ENCODE results near the gene FAM170B.

The FAM170B gene

GRCh38 chr10:49177391-49178355, 43.9 kb upstream of the FAM170B start:
- TF ChIP-seq, protein P1, sequence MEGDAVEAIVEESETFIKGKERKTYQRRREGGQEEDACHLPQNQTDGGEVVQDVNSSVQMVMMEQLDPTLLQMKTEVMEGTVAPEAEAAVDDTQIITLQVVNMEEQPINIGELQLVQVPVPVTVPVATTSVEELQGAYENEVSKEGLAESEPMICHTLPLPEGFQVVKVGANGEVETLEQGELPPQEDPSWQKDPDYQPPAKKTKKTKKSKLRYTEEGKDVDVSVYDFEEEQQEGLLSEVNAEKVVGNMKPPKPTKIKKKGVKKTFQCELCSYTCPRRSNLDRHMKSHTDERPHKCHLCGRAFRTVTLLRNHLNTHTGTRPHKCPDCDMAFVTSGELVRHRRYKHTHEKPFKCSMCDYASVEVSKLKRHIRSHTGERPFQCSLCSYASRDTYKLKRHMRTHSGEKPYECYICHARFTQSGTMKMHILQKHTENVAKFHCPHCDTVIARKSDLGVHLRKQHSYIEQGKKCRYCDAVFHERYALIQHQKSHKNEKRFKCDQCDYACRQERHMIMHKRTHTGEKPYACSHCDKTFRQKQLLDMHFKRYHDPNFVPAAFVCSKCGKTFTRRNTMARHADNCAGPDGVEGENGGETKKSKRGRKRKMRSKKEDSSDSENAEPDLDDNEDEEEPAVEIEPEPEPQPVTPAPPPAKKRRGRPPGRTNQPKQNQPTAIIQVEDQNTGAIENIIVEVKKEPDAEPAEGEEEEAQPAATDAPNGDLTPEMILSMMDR (IDR thresholded peaks at IDR 0.05), result no peak
- Histone ChIP-seq H3K4me1 (ENCODE audit: control insufficient read depth in 1 of 2, insufficient read depth in 1 of 2, low read depth in 1 of 2, low read length in 1 of 2) (peaks cover 62 to 76% of the 10 kb centered on the region in 2 experiments), H3K27me3 (no peaks in the 10 kb centered on the region), H3K9me3 (no peaks in the 10 kb centered on the region), H3K4me3 (ENCODE audit: low read depth in 1 of 2, low read length in 1 of 2) (no peak overlapping the region), H3K36me3 (peaks cover 7% of the 10 kb centered on the region), H3K27ac (peak overlapping the region; percentile 60)

DNA sequence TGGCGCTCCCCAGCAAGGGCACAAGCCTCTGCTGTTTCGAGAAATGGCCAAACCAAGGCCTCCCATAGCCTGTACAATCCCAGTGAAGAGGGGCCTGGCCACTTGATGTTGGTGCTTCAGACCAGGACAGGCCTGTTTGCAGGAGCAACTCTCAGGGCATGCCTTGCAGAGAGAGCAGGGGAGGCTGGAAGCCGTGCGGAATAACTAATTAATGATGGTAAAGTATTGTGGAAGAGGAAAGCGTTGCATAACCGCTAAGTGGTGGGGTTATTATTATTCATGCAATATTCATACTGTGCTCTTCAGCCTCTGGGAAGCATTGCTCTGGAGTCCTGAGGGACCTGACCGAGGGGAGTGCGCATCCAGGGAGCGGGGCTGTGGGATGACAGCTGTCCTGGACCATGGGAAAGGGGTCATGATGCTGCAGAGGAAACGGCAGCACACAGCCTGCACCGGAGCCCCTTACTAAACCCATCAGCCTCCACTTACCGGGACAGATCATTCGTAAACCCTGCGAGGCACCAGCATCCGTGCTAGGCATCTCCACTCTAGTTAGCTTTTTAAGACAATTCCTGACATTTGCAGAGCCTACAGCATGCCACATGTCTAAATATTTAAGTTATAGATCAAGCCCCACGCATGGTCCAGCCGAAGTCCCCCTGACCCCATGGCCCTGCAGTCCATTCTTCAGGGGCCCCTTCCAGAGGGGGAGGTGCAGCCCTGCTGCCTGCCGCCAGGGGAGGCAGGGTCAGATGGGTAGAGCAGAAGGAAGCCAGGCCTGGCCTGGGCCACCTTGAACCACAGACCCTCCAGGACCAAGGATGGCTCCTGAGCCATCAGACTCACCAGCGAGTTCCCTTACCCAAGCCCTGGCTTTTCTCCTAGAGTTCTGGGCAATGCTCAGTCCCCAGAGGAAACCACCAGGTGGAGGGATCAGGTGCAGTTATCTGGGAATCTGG, 42.8 kb upstream of the FAM170B start:
- Histone ChIP-seq H3K9me3 (no peaks in the 10 kb centered on the region), H3K4me3 (ENCODE audit: low read depth in 1 of 2, low read length in 1 of 2) (no peak overlapping the region), H3K27me3 (no peaks in the 10 kb centered on the region), H3K27ac (peak overlapping the region; percentile 60), H3K36me3 (peaks cover 7% of the 10 kb centered on the region), H3K4me1 (ENCODE audit: control insufficient read depth in 1 of 2, insufficient read depth in 1 of 2, low read depth in 1 of 2, low read length in 1 of 2) (peaks cover 51 to 69% of the 10 kb centered on the region in 2 experiments)
- TF ChIP-seq, protein P1 (IDR thresholded peaks at IDR 0.05), result no peak

GRCh38 chr10:49175587-49176309, 41.9 kb upstream of the FAM170B start:
- Histone ChIP-seq H3K36me3 (peaks cover 7% of the 10 kb centered on the region), H3K4me1 (ENCODE audit: control insufficient read depth in 1 of 2, insufficient read depth in 1 of 2, low read depth in 1 of 2, low read length in 1 of 2) (peaks cover 48 to 61% of the 10 kb centered on the region in 2 experiments), H3K27ac (no peak overlapping the region), H3K9me3 (no peaks in the 10 kb centered on the region), H3K4me3 (ENCODE audit: low read depth in 1 of 2, low read length in 1 of 2) (no peak overlapping the region), H3K27me3 (no peaks in the 10 kb centered on the region)
- TF ChIP-seq, protein P1 (IDR thresholded peaks at IDR 0.05), result no peak

DNA sequence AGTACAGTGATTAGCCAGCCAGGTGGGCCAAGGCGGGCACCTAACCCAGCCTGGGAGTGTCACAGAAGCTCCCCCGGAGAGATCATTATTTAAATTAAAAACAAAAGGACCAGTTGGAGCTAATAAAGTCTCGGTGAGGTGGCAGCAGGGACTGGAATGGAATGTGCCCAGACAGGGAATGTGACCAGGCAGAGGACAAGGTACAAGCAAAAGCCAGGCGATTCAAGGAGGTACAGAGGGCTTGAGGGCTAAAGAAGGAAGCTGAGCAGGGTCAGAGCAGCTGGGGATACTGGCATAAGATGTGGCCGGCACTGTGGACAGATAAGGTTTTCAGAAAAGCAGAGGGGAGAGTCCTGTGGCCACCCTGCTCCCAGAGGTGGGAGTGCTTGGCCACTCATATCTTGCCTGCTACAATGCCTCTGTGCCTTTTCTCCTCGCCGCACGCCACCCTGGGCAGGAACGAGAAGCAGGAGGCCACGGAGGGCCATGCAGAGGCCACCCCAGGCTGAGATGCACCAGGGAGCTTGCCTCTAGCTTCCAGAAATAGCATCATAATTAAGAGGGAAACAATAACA, 41.2 kb upstream of the FAM170B start:
- no peaks in the 10 kb centered on the region for H3K9me3 ChIP-seq
- H3K4me1 ChIP-seq (ENCODE audit: control insufficient read depth in 1 of 2, insufficient read depth in 1 of 2, low read depth in 1 of 2, low read length in 1 of 2), result peaks cover 41 to 55% of the 10 kb centered on the region in 2 experiments
- no peak overlapping the region for H3K4me3 ChIP-seq (ENCODE audit: low read depth in 1 of 2, low read length in 1 of 2)
- H3K27me3 ChIP-seq, result no peaks in the 10 kb centered on the region
- no peak overlapping the region for H3K27ac ChIP-seq
- H3K36me3 ChIP-seq, result peaks cover 7% of the 10 kb centered on the region
- TF ChIP-seq, protein P1 (IDR thresholded peaks at IDR 0.05), result no peak

Measured in neutrophil (primary cell).